Stimulated activated naive CD8-positive, alpha-beta T cell treated with anti-CD3 and anti-CD28 coated beads, Interleukin-15, Interleukin-2, amounts not matched to agents 100 ng/mL and 50 ng/mL, for 24 hours (primary cell): Measurements from ENCODE around the gene CD274.
A peak's percentile ranks its signal among the peaks of the same experiment; 100 is the strongest.

Experiments
- H3K27ac Mint-ChIP-seq: one replicate; pipeline ENCODE4 v1.8.0; 2021; ENCODE audit warnings: mild to moderate bottlenecking, mixed read lengths
- H3K27me3 Mint-ChIP-seq: one replicate; pipeline ENCODE4 v1.8.0; 2021; ENCODE audit warnings: mixed read lengths
- H3K36me3 Mint-ChIP-seq: one replicate; pipeline ENCODE4 v1.8.0; 2021; ENCODE audit warnings: low read depth, mixed read lengths
- H3K4me1 Mint-ChIP-seq: one replicate; pipeline ENCODE4 v1.8.0; 2021; ENCODE audit warnings: low read depth, mixed read lengths
- H3K4me3 Mint-ChIP-seq: one replicate; pipeline ENCODE4 v1.8.0; 2021; ENCODE audit warnings: mild to moderate bottlenecking, mixed read lengths
- H3K9me3 Mint-ChIP-seq: one replicate; pipeline ENCODE4 v1.8.0; 2021; ENCODE audit warnings: mixed read lengths

Gene CD274

GRCh38 chr9:5514617-5515260 lies 64.4 kb downstream of the CD274 start:
- Mint-ChIP-seq H3K4me3 (no peak overlapping the region), H3K9me3 (no peaks in the 10 kb centered on the region), H3K4me1 (peaks cover 65% of the 10 kb centered on the region), H3K27me3 (no peaks in the 10 kb centered on the region), H3K27ac (no peak overlapping the region), H3K36me3 (no peaks in the 10 kb centered on the region)

DNA sequence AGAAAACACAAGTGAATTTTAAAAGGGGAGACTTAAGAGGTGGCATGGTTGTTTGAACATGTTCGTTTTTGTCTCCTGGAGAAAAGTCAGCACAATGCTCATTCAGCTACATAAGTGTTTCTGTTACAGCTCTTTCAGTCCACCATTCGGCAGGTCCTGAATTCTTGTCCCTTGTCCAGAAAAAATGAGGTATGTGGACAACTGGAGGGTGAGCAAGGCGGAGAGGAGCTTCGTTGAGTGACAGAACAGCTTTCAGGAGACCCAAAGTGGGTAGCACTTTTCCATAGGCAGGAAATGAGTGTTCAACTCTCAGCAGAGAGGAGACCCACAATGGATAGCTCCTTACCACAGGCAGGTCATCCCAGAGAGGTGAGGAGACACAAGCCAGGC lies 64.9 kb downstream of the CD274 start:
- no peaks in the 10 kb centered on the region for H3K27me3 Mint-ChIP-seq
- no peak overlapping the region for H3K27ac Mint-ChIP-seq
- no peak overlapping the region for H3K4me3 Mint-ChIP-seq
- no peaks in the 10 kb centered on the region for H3K9me3 Mint-ChIP-seq
- no peaks in the 10 kb centered on the region for H3K36me3 Mint-ChIP-seq
- H3K4me1 Mint-ChIP-seq: peaks cover 63% of the 10 kb centered on the region

GRCh38 chr9:5516453-5517220 lies 66.3 kb downstream of the CD274 start:
- Mint-ChIP-seq H3K4me3 (no peak overlapping the region), H3K27me3 (no peaks in the 10 kb centered on the region), H3K27ac (no peak overlapping the region), H3K9me3 (peaks cover 4% of the 10 kb centered on the region), H3K4me1 (peaks cover 49% of the 10 kb centered on the region), H3K36me3 (no peaks in the 10 kb centered on the region)

DNA sequence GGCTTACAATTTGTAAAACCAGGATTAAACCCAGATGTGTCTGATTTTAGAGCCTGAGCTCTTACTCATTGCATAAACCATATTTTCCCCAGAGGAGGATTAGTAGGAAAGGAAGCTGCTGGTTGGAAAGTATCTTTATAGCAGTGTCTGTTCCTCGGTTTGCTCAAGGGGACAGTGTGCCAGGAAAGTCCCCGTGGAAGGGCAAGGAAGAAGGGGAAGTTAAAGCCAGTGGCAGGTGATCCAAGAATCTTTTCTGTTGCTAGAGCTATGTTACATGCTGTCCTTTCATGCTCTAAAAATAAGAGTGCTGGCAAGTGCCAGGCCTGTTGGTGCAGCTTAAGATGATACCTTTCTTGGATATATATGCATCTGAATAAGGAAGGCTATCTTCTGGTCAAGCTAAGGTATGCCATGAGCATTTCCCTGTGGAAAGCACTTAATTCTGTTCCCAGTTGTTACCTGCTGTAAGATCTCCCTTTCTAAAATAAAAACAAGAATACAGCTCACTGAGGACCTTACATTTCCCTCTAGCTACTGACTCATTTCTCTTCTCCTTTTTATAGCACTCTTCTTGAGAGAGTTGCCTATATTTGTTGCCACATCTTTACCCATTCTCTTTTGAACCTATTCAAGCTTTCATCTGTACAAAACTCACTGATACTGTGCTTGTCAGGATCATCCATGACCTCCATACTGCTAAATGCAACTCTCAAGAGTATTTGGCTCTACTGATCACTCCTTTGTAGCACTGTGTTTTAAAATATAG lies 68.0 kb downstream of the CD274 start:
- H3K4me3 Mint-ChIP-seq: no peak overlapping the region
- peaks cover 4% of the 10 kb centered on the region for H3K27me3 Mint-ChIP-seq
- H3K36me3 Mint-ChIP-seq: no peaks in the 10 kb centered on the region
- H3K9me3 Mint-ChIP-seq: peaks cover 4% of the 10 kb centered on the region
- peaks cover 33% of the 10 kb centered on the region for H3K4me1 Mint-ChIP-seq
- H3K27ac Mint-ChIP-seq: peak overlapping the region; percentile 57

DNA sequence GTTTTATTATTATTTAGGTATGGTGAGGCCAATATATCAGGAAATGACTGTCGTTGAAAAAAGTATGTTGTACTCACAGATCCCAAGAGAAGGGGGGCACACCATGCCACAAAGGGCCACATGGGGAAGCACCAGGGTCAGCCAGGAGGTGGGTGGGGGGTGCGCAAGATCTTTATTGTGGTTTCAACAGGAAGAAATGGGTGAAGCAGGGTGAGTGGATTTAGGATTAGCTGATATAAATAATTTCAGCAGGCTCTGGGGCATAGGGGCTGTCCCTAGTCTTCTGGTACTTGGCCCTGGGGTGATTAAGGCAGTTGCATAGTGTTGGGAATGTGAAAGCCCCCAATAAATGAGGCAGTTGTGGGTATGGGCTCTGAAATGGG lies 68.6 kb downstream of the CD274 start:
- Mint-ChIP-seq H3K27me3 (peaks cover 4% of the 10 kb centered on the region), H3K27ac (peak overlapping the region; percentile 57), H3K9me3 (peaks cover 4% of the 10 kb centered on the region)

More for the DNA sequence above, 68.6 kb downstream of the CD274 start:
- H3K4me1 Mint-ChIP-seq: peaks cover 33% of the 10 kb centered on the region
- peak overlapping the region; percentile 14 for H3K4me3 Mint-ChIP-seq
- H3K36me3 Mint-ChIP-seq: no peaks in the 10 kb centered on the region
